ENCODE measurements around the gene TNS4.

Gene TNS4

DNA sequence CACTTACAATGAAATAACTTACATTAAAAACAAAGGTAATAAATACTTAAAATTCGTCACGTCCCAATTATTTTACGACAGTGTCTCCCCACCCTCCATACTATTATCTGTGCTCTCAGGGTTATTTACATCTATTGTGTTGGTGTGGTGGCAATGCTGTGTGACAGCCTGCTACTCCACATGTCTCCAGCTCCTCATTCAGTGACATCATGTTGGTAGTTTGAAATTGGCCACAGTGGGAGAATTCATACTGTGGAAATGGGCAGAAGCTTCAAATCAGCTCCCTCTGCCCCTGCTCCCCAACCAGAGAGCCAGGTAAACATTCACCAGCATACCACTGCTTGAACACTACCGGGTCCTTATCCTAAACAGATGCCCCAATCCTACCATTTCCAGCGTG is 6.3 kb downstream of the TNS4 start:
- DNase-seq (ENCODE audit: low read depth in 1 of 2, low spot score in 1 of 2): no peak
- H3K4me3 ChIP-seq (replicated peaks; ENCODE audit: insufficient read depth, low read length): no peak overlapping the region
- no peak for TF ChIP-seq POLR2AphosphoS5 (IDR thresholded peaks at IDR 0.05; ENCODE audit: low read depth)
- no peak for TF ChIP-seq REST (IDR thresholded peaks at IDR 0.05; ENCODE audit: insufficient replicate concordance, low read depth)
- TF ChIP-seq SPI1 (IDR thresholded peaks at IDR 0.05; ENCODE audit: borderline replicate concordance, low read depth): no peak
- TF ChIP-seq GABPA (IDR thresholded peaks at IDR 0.05; ENCODE audit: low read depth): no peak
- TF ChIP-seq CTCF (IDR thresholded peaks at IDR 0.05; ENCODE audit: insufficient read depth, low read length): no peak

DNA sequence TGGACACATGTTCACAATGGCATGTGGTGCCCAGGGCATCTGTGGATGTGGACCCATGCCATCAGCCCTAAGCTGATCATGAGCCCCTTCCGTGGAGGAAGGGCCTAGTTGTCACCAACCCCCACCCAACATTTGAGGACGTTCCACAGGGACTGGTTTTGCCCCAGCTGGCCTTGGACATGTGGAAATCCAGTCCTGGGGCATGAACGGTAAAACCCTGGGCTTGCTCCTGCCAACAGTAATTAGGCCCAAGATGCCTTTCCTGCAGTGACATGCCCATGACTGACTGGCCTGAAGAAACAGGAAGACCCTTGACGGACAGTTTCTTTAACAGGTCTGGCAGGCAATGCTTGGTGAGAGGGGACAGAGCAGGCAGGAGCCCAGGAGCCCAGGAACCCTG is 7.7 kb downstream of the TNS4 start:
- H3K4me3 ChIP-seq (replicated peaks; ENCODE audit: insufficient read depth, low read length): no peak overlapping the region
- no peak overlapping the region for H3K27ac ChIP-seq (replicated peaks)
- no peak for TF ChIP-seq SPI1 (IDR thresholded peaks at IDR 0.05; ENCODE audit: borderline replicate concordance, low read depth)
- no peak for TF ChIP-seq GABPA (IDR thresholded peaks at IDR 0.05; ENCODE audit: low read depth)
- no peak for TF ChIP-seq REST (IDR thresholded peaks at IDR 0.05; ENCODE audit: insufficient replicate concordance, low read depth)
- no peak for TF ChIP-seq CTCF (IDR thresholded peaks at IDR 0.05; ENCODE audit: insufficient read depth, low read length)
- TF ChIP-seq POLR2AphosphoS5 (IDR thresholded peaks at IDR 0.05; ENCODE audit: low read depth): no peak
- peaks cover 21% of the 10 kb centered on the region for H3K27me3 ChIP-seq (ENCODE audit: insufficient read depth, poor library complexity, severe bottlenecking)
- no peak for DNase-seq (ENCODE audit: low read depth in 1 of 2, low spot score in 1 of 2)

More for the DNA sequence above, 6.3 kb downstream of the TNS4 start:
- Histone ChIP-seq H3K27me3 (ENCODE audit: insufficient read depth, poor library complexity, severe bottlenecking) (peaks cover 26% of the 10 kb centered on the region), H3K27ac (replicated peaks) (no peak overlapping the region)

DNA sequence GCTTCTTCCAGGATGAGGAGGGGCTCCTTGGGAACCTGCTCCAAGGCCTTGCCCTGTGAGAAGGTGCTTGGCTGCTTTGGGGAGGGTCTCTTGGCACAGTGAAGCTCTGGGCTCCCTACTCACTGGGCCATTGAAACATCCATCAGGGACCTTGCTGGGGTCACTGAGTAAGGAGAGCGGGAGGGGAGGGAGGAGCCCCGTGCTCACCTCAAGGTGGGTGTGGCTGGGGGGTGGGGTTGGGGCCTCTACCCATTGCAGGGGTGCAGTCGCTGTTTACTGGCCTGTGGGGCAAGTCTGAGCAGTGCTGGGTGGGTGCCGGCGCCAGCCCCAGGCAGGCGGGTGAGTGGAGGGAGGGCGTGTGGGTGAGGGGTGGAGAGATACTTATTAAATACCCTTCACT is 9.9 kb downstream of the TNS4 start:
- Histone ChIP-seq H3K27ac (replicated peaks) (no peak overlapping the region), H3K4me3 (replicated peaks; ENCODE audit: insufficient read depth, low read length) (no peak overlapping the region), H3K27me3 (ENCODE audit: insufficient read depth, poor library complexity, severe bottlenecking) (peaks cover 24% of the 10 kb centered on the region)
- TF ChIP-seq CTCF (IDR thresholded peaks at IDR 0.05; ENCODE audit: insufficient read depth, low read length) (no peak), SPI1 (IDR thresholded peaks at IDR 0.05; ENCODE audit: borderline replicate concordance, low read depth) (no peak), REST (IDR thresholded peaks at IDR 0.05; ENCODE audit: insufficient replicate concordance, low read depth) (no peak), GABPA (IDR thresholded peaks at IDR 0.05; ENCODE audit: low read depth) (no peak)
- no peak for DNase-seq (ENCODE audit: low read depth in 1 of 2, low spot score in 1 of 2)

Measured in HL-60 (cell line).